CD4-positive, alpha-beta T cell treated with Interleukin-17A for 4 hours (primary cell): ENCODE measurements around the gene PAX8.

ENCODE experiments used
- DNase-seq: peaks from one replicate; pipeline ENCODE4 v3.0.0-alpha.2; 2020; ENCODE audit warnings: mixed read lengths

The PAX8 gene

DNA sequence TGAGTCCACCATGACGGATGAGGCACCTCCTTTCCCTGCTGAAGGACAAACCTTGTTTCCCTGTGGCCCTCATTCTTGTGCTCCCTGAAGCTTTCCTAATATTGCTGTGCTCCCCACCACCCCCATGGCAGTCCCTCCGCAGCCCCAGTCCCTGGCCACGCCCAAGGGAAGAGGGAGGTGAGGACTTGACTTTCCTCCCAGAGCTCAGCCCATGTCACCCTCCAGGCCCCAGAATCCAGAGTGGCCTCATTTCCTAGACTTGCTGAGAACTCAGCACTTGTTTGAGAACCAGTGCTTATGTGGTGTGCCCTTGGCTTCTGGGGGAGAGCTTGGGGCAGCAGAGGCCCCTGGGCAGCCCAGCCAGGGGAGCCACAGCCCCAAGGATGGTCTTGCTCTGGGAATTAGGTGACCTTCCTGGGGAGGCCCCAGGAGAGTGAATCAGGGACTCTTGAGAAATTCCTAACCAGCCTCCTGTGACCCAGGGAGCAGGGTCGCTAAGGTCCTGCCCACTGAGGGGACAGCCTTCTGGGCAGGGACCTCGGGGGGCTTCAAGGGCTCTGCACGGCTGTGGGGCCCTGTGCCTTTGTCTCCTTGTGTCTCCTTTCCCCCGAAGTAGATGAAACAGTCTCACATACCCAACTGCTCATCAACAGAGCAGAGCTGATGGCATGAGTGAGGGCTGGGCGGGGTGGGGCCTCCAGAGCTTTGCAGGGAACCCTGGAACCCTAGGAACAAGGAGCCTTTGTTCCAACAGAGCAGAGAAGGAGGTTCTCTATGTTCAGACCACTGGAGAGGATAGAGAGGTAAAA, 77.0 kb downstream of the PAX8 start:
- no peak for DNase-seq

DNA sequence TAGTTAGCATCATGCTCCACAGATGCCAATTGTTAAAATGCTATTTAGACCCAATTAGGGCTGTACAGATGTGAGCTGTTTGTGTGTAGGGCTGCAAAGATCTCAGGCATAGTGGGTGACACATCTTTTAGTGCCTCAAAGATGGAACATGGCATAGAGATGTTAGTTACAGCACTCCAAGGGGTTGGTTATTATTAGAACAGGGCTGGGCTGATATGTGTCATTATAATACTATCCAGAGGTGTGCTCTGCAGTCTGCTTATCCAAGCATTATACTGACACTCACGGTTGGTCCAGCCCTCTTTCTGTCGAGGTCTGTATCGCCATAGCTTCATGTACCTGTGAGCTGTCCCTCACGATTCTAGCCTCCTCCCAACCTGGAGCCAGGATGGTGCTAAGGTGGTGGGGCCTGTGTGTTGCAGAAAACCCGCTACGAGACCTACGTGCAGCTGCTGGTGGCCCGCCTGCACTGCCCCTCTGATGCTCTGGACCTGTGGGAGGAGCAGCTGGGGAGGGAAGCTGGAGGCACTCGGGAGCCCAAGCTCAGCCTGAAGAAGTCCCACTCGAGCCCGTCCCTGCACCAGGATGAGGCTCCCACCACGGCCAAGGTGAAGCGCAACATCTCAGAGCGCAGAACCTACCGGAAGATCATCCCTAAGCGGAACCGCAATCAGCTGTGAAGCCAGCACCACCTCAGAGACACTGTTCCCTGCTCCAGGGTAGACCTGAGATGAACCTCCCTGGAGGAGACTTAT, 77.8 kb downstream of the PAX8 start:
- no peak for DNase-seq

DNA sequence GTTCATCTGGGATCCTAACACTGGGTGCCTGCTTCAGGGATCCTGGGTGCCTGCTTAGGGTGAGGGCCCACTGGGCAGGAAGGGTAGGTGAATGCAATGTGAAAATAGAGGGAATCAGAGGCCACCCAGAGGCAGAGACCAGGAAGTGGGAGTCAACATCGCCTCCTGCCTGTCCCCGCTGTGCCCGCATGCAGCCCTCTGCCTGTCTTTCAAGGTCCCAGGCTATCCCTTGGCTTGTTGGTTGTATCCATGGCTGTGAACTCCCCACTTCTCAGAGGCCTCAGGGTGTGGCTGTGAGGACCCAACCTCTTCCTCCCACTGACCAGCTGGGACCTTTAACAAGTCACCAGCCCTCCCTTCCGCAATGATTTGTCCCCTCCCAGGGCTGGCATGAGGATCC, 78.5 kb downstream of the PAX8 start:
- DNase-seq: no peak

DNA sequence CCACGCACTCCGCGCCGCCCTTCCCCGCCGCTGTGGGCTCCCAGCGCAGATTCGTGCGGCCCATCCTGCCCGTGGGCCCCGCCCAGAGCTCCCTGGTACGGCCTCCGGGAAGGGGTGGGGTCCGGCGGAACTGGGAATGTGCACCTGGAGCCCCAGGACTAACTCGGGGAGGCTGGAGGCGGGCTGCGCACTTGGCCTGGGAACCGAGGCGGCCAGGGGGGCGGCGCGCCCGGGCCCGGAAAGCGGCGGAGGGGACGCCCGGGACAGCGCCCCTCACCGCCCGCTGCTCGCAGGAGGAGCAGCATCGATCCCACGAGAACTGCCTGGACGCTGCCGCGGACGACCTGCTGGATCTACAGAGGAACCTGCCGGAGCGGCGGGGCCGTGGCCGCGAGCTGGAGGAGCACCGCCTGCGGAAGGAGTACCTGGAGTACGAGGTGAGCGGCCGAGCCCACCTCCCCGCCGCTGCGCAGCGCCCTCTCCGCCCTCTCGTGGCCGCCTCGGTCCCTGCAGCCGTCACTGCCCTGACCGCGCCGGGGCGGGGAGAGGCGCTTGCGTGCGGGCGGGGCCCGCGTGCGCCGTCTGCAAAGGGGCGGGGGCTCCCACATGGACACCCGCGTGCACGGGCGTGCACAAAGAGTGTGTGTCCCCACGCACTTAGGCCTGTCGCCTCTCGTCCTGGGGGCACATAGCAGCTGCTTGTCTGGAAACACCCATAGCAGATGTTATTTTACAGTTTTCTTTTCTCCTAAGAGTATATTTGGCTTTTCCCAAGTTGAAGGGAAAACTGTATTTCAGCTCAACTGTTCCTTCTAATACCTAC, 79.7 kb downstream of the PAX8 start:
- DNase-seq: peak; percentile 77

DNA sequence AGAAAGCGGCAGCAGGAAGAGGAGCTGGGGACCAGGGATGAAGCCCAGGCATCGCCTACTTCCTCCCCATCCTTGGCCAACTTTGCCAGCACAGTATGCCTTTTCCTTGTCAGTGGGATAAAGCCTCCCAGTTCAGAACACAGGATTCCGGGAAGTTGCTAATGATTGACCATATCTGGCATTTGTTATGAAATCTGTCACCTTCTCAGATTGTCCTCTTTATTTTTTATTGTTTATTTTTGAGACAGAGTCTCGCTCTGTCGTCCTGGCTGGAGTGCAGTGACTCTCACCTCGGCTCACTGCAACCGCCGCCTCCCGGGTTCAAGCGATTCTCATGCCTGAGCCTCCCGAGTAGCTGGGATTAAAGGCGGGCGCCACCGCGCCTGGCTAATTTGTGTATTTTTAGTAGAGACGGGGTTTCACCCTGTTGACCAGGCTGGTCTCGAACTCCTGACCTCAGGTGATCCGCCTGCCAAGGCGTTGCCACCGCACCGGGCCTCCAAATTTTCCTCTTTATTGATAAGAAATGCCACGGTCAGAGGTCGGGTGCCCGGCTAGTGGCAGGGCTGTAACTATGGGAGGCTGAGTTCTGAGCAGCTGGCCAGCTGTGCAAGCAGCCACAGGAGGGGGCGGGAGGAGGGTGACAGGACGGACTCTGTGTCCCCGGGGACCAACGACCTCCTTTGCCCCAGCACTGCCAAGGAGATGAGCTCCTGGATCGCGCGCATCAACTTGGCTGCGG, 80.5 kb downstream of the PAX8 start:
- DNase-seq: no peak

DNA sequence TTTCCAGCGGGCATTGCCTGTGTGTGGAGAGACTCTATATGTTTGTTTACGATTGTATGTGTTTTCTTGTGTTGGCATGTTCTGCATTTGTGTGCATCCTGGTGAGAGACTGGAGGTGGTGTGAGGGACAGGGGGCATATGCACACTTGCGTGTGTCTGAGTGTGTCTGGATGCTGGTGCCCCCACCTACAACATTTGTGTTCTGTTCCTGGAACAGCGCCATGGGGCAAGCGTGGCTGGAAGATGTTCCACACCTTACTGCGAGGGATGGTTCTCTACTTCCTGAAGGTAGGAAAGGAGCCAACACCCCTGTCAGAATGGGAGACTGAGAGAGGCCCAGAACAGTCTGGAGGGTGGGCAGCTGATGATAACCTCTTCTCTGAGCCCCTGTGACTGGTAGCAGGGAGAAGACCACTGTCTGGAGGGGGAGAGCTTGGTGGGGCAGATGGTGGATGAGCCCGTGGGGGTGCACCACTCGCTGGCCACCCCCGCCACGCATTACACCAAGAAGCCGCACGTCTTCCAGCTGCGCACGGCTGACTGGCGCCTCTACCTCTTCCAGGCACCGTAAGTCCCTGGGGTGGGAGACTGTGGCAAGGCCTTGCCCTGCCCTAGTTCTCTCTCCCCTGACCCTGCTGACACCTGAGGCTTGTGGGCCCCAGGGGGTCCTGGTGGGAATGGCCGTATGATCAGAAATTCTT, 81.2 kb downstream of the PAX8 start:
- DNase-seq: no peak

DNA sequence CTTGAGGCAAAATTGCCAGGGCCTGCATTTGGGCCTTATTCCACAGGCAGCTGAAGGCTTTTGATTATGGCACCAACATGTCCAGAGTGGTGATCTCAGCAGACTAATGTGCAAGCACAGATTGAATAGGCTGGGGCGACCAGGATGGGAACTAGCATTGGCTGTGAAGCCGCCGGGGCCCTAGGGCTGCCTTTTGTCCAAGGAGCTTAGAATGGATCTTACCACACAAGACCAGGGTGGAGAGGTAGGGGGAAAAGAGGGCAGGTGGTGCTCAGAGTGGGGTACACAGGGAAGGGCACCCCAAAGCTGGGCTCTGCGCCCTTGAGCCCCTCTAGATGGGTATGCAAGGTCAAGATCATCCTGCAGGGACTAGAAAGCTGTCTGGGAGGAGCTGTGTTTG, 81.9 kb downstream of the PAX8 start:
- DNase-seq: no peak

DNA sequence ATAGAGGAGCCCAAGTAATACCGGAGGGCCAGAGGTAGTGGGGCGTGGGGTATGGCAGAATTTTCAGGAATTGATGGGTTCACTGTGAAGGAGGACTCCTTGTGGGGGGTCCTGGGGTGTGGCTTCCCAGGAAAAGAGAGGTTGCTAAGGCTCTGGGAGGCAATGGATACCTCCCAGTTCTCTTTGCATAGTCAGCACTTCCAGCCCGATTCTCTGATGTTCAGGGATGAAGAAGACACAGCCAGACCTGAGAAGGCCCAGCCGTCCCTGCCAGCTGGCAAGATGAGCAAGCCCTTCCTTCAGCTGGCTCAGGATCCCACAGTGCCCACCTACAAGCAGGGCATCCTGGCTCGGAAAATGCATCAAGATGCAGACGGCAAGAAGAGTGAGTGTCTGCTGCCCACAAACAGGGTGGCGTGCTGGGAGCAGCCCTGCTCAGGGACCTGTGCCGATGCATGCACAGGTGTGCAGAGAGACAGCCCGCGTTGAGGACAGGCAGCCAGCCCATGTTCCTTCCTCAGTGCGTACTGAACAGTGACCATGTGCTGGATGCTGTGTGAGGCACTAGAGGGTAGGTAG, 82.7 kb downstream of the PAX8 start:
- no peak for DNase-seq

DNA sequence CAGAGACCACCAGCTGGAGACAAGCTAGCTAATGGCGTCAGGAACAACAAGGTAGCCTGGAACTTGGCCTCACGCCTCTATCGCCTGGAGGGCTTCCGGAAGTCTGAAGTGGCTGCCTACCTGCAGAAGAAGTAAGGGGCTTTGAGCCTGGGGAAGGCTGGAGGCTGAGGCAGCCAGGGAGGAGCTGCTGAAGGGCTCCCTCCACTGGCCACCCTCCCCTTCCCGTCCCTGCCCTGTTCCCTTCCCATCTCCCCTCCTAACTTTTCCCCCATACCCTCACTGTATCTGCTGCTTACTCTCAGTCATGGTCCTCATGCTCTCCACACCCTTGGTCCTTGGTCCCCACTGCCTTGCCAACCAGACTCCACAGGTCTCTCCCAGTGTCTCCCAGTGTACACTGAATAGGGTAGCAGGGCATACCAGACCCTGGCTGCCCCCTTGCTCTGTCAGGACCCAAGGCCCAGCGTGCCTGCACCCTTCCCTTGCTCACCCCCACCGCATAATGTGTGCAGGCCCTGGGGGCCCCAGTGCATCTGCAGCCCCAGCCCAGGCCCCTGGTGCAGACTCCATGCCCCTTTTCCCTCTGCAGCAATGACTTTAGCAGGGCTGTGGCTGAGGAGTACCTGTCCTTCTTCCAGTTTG, 86.1 kb downstream of the PAX8 start:
- no peak for DNase-seq

DNA sequence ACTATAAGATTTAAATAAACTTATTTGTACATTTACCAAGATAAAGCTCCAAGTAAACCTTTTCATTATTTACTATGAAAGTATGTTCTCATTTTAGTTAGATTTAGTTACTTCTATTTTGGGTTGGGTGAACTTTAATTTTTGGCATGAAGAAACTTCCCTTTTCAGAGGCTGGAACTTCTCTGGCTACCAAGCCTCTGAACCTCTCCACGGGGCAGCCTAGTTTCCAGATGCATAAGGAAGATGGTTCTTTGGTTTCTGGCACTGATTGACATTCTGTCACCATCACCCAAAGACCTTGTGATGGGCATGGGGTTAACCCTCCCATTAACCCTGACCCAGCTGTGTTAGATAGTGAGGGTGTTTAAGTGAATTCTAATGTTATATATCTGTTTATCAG, 87.8 kb downstream of the PAX8 start:
- DNase-seq: no peak

DNA sequence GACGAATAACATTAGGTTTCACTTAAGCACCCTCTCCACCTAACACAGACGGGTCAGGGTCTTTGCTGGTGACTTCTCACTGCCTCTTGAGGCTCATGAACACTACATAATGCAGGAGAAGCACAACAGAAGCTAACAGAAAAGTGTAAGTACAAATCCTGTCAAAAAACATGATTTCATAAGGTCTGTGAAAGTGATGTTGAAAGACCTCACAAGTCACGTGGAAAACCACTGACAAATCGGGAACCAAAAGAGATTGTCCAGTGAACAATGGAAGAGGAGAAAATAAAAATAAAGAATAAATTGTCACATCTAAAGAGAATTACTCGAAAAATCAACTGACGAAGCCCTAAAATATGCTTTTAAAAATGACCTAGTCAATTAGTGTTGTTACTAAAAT, 91.0 kb downstream of the PAX8 start:
- DNase-seq: no peak

DNA sequence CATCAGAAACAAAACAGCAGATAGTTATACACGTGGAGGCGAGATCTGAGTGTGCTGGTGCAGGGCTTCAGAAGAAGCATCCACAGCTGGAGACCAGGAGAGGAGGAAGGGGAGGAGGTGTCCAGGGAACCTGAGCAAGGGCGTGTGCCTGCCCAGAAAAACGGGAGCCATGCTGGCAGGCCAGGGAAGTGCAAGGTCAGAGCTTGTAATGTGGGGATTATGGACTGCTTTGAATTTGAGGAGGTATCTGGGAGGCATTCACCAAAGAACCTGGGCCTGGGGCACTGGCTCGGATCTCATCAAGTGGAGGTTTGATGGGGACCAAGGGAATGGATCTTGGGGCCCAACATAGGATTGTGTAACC, 92.3 kb downstream of the PAX8 start:
- DNase-seq: no peak

DNA sequence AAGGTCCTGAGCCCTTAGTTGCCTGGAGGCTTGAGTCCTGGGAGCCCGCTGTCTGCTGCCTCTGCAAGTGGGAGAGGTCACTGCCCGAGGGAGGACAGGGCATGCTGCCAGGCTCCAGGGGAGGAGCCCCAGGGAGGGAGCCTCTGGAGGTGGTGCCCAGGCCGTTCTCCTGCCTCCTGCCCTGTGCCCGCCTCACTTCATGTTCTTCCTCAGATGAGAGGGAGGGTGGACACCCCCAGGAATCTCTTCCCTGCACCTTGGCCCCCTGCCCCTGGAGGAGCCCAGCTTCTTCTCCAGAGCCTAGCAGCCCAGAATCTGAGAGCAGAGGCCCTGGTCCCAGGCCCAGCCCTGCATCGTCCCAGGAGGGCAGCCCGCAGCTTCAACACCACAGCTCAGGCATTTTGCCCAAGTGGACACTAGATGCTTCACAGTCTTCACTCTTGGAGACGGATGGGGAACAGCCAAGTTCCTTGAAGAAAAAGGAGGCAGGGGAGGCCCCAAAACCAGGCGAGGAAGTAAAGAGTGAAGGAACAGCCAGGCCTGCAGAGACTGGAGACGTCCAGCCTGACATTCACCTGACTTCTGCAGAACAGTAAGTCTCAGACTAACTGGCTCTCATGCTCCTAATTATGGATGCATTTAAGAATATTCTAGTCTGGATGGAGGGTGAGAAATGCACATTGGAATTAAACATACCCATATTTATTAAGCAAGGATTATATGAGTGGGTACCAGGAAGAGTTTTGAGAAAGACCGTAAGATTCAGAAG, 92.9 kb downstream of the PAX8 start:
- DNase-seq: no peak

DNA sequence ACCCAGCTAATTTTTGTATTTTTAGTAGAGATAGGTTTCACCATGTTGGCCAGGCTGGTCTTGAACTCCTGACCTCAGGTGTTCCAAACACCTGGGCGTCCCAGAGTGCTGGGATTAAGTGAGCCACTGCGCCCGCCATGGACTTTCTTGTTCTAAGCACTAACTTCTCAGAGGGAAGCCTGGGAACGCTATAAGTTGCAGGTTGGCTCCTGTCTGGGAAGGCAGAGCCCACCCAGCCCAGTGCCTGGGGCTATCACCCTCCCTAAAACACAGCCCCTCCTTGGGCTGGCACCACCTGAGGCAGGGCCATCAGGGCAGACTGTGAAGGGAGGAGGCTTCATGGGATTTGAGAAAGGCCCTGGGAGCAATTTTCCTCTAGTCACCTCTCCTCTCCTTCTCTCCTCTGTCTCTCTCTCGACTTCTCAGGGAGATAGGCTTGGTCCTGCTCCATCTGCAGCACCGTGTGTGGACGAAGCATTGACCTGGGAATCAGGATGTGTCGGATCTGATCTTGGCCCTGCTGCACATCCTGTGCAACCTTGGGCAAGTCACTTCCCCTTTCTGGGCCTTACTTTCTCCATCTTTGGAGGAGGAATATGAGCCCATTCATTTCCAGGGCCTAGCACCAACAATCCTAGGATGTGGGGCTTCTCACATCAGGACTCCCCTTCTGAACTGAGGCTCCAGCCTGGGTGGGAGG, 94.0 kb downstream of the PAX8 start:
- DNase-seq: no peak

DNA sequence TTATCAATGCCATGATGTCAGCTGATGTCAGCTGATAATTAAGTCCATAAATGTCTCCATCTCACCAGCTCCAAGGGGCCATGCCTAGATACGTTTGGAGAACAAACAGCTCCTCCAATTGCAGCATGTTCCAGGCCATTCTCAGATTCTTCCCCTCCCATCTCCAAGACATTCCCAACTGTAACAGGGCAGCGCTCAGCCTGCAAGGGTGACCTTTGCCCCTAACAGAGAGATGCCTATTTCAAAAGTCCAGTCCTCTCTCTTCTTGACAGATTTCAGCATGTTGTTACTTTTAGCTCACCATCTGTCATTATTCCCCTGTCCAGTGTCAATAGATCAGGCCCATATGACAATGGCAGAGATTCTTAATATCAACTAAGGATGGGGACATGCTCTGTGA, 95.0 kb downstream of the PAX8 start:
- DNase-seq: no peak

DNA sequence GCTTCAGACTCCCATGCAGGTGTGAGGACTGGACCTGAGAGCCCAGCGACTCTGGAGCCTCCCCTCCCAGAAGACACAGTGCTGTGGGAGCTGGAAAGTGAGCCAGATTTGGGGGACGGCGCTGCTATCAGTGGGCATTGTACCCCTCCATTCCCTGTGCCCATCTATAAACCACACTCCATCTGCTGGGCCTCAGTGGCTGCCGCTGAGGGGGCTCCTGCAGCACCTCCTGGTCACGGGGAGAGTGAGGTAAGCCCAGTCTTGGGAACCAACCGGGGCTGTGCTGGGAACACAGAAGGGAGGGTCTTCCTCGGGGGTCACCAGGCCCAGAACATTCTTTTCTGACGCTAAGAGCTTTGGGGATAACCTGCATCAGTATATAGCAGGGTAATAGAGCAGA, 95.5 kb downstream of the PAX8 start:
- no peak for DNase-seq

DNA sequence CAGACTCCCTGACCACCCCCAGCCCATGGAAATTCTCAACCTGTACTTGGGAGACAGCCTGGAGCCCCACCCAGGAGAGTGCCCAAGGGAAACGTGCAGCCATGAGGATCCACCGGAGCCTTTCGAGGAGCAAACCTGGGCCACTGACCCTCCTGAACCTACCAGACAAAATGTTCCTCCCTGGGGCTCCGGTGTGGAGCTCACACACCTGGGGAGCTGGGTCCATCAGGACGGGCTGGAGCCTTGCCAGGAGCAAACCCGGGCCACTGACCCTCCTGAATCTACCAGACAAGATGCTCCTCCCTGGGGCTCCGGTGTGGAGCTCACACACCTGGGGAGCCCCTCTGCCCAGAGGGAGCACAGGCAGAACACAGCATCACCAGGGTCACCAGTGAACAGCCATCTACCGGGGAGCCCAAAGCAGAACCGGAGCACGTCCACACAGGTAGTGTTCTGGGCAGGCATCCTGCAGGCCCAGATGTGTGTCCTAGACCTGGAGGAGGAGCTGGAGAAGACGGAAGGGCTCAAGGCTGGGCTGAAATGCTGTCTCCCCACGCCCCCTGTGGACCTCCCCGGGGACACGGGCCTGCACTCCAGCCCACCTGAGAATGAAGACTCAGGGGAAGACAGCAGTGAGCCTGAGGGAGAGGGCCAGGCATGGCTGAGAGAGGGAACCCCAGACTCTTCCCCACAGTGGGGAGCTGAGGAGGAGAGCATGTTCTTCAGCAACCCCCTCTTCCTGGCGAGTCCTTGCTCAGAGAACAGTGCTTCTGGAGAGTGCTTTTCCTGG, 96.1 kb downstream of the PAX8 start:
- DNase-seq: no peak

DNA sequence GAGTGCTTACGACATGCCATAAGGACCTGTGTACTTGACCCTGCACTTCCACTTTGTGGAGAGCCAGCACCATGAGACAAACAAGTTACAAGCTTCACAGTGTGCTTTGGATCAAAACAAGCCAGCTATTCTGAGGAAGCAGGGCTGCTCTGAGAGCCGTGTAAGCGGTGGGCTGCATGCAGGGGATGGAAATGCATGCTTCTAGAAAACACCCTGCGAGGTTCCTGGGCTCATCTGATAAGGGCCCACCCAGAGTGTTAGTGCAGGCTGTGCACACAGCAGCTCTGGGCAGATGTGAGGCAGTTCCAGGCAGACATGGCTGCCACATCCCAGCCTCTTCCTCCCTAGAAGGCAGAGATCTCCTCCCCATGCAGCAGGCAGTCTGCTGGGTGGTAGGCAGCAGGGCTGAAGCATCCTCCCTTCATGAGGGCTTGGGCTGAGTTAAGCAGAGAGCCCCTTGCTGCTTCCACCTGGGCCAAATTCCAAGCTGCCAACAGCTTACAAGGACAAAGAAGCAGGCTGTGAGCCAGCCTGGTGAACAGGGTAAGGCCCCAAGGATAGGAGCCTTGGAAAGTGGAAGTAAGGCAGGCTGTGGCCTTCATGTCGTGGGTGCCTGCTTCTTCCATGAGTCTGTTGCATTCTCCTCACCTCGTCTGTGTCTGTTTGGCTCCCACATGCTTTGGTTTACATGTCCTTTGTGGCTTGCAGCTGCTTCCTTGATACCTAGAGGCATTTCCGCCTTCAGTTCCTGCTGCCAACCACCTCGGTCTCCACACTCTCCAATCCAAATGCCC, 97.3 kb downstream of the PAX8 start:
- DNase-seq: peak; percentile 44
